Cortex of kidney (tissue), 1 donor: ENCODE results near the gene SLC8A1.

Source experiments
- DNase-seq: peaks from one replicate; lab custom pipeline; 2025; lab: John Stamatoyannopoulos, UW

Gene SLC8A1

DNA sequence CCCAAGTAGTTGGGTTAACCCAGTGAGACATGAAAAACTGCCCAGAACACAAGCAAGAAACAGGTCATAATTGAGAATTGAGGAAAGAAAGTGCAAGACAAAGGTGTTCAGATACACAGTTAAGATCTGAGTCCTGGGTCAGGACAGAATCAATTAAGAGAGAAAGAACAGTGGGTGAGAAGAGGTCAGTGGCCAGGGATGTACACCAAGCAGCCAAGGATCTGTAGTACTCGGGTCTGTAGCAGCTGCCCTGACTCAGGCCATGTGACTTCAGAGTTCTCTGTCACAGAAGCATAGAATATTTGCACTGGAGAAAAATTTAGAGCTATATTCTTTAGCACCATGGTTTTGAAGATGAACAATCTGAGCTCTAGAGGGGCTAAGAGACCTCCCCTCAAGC, 141.6 kb downstream of the SLC8A1 start:
- DNase-seq = no peak

GRCh38 chr2:40304340-40304739, 147.6 kb downstream of the SLC8A1 start:
- DNase-seq = no peak

- no peak for DNase-seq
Observed at GRCh38 chr2:40303746-40304145, 148.1 kb downstream of the SLC8A1 start.

GRCh38 chr2:40302751-40303325, 149.1 kb downstream of the SLC8A1 start:
- no peak for DNase-seq

DNA sequence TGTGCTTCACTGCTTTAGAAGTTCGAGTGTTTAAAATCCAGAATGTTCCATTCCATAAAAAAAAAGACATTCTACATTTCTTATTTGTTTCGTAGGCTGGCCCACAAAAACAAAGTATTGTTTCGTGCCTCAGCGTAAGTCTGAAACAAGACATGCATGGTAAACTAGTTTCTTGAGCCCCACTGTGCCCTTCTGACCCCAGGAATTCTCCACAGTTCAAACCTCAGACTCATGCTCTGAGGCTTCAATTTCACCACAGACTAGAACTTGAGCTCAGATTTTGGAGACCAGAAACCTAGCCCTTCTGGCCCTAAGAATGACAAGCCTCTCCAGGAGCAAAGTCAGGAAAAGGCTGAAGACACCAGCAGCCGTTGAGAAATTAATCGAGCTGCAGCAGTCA, 151.5 kb downstream of the SLC8A1 start:
- no peak for DNase-seq

- no peak for DNase-seq
Observed at GRCh38 chr2:40299781-40300180, 152.1 kb downstream of the SLC8A1 start.

DNA sequence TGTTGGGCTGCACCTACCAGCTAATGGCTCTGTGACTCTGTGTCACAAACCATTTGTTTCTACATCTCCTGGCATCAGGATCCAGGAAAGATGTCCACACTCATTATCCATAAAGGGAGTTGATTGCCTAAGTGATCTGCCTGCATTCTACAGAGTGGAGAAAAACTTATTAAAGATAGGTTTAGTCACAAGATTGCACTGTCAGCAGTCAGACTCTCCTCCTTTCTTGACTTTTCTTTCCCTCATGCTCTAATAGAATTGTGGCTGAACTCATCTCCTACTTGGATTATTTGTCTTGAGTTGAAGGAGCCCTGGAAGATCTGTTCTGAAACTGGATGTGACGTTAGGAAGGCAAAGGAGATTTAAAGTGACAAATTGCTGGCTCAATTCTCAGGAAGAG, 152.7 kb downstream of the SLC8A1 start:
- no peak for DNase-seq

GRCh38 chr2:40298026-40298425, 153.9 kb downstream of the SLC8A1 start:
- DNase-seq = no peak

DNA sequence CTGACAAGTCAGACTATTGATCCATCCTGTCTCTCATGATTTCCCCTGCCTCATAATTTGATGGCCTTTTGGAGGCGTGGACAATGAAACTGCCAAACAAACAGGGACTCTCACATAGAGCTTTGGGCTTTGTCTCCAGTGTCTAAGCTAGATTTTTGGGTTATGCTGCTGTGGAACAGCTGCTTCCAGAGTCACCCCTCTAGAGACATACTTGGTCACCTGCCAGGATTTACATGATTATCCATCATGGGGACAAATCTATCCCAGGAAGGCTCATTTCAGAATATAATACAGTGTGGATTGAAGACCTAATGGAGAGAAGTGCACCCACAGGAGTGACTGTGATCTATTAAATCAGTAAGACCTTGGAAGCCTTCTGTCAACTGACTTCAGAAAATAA, 159.6 kb downstream of the SLC8A1 start:
- DNase-seq = no peak

- no peak for DNase-seq
Observed at GRCh38 chr2:40289771-40290404, 162.0 kb downstream of the SLC8A1 start.

GRCh38 chr2:40287773-40288172, 164.1 kb downstream of the SLC8A1 start:
- no peak for DNase-seq

- no peak for DNase-seq
Observed at GRCh38 chr2:40287195-40287594, 164.7 kb downstream of the SLC8A1 start.

DNA sequence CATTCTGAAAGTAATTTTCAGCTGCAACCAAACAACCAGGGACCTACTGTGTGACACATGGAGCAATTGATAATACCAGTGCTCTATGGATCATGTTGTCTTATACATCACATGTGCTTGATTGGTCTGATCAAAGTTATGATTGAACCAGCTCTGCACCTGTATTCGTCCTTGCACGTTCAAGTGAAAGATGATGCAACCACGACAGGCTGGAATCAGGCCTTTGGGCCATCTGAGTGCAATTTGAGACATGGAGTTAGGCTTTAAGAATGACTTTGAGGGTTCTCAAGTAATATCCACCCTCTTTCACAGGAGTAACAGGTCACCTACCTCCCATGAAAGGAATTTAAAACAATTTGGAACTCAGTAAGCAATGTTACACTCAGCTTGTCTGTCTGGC, 165.2 kb downstream of the SLC8A1 start:
- no peak for DNase-seq

GRCh38 chr2:40285391-40285790, 166.5 kb downstream of the SLC8A1 start:
- DNase-seq = no peak

DNA sequence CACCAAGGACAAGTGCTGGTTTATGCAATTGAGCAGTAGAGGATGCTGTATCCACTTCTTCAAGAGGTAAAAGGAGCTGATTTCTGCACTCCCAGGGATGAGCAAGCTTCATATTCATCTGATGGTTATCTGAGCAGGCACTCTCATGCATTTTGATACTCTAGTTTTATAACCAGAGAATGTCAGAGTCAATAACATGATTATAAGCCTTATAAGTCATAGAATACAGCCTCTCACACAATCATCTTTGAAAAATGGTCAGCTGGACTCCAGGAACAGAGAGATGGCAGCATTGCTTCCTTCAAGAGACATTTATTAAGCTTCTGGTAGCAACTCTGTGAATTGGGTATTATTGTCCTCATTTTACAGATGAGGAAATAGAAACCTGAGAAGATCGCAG, 167.1 kb downstream of the SLC8A1 start:
- DNase-seq = no peak

DNA sequence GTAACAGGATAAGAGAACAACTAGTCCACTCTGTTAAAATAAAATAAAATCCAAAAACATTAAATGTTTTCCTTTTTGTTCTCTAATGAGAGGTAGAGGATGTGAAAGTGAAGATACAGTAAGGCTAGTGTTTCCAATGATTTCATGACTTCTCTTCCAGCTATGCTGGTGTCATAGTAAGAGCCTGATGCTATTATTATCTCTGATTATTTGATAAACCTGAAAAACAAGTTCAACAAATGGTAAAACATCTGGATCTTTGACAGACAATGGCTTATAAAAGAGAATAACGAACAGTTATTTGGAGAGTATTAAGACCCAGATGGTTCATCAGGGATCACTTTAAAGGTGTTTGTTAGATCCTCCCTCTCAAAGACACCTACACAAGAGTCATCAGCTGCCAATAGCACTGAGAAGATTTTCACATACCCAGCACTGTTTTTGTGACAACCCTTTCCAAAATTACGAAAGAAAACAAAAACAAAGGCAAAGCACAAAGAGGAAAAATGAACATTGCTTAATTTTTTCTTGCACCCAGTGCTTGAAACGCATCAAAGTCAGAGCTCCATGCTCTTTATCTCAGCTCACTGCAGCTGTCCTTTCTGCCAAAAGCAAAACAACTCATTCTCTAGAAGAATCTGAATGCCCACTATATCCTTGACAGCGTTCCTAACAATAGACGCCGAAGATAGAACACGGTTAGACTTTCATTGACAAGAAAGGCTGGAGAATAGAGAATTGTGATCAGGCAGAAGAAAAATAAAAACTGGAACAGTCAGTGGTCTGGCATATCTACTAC, 168.6 kb downstream of the SLC8A1 start:
- no peak for DNase-seq

GRCh38 chr2:40282428-40282827, 169.5 kb downstream of the SLC8A1 start:
- DNase-seq = no peak

DNA sequence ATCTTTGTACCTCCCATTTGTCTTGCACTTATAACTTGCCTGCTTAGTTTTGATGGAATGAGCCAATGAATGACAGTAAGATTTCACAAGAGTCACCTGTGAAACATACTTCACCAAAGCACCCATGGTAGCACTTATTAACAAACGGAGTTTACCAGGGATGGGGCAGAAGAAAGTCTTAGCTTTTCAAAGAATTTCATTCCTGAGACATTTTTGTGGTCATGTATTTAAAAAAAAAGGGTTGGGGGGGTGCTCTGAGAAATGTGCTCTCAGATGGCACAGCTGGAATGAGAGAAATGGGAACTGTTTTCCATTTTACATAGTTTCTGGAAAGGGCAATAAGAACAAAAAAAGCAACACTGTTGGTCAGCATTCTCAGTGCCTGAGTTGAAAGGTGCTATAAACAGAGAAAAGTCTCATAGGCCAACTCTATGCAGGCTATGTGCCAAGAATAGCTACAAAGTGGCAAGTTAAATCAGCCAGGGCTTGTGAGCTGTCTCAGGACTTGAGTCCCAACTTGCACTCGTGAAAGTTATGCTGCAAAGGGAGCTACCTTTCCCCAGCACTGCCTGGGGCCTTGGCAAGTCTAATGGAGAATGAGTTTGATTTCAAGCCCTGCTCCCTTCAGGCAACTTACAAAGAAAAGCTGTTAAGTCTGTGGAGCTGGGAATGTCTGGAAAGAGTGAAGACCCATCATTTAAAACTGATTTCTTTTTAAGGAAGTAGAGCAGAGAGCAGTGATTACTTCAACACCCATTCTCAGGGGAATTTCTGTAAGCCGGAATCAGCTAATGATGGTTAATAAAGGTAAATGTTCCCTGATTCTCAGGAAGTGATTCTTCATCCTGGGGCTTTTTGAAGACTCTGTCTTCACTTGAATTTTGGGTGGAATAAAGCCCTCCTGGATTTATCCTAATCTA, 170.6 kb downstream of the SLC8A1 start:
- DNase-seq = no peak

DNA sequence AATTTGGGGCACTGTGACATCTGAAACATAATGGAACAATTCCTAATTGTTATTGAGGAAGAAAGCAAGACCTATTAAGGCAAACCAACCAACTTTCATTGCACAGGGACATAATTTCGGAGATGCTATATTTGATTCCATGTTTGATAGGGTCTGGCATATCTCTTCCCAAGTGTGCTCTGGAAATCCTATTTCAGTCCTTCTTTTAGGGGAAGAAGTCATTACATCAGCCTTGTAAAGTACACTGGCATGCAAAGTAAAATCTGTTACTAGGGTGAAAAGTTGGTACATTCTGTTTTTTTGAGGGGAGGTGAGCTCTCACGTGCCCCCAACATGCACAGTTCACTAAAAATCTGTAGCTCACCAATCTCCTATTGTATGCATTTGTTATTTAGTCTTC, 172.4 kb downstream of the SLC8A1 start:
- DNase-seq = no peak

GRCh38 chr2:40279001-40279400, 172.9 kb downstream of the SLC8A1 start:
- DNase-seq = no peak

DNA sequence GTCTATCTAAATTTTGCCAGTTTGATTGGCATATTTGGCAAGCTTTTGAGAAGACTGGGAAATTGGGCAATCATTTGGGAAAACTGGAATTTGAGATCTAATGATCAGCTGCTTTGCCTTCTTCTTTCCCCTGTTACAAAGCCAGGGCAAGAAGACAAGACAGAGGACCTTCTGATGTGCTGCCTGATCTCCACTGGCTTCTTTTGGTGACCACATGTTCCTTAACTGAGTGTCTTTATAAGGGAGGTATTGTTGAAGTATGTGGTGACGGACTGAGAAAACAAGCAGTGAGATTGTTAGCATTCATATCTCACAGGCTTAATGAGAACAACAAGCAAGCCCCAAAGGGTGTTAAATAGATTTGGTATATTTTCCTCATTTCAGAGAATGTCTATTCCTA, 175.8 kb downstream of the SLC8A1 start:
- no peak for DNase-seq

DNA sequence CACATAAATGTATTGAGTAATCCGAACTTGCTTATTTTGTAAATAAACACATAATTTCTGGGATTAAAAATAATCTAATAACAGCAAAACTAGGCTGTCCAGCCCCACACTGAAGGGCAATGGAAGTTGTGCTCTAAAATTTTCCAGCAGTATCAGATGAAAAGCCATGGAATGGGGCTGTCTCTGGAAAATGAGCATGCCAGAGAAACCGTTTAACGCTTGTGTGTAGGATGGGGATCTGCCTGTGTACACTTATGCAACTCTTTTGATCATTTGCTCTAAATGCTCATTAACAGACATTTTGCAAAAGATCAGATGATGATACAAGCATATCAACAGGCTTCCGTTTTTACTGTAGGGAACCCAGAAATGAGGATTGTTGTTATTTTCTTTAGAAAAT, 177.6 kb downstream of the SLC8A1 start:
- DNase-seq = no peak
